ENCODE measurements around the gene AOAH. TPM values are rescaled to one million over a fixed set of nuclear protein-coding genes. Genes with fewer than 3 reads are reported as not detected.

The AOAH gene
- total RNA-seq, 1 experiment from 2014 or later: 0.05 TPM

- DNase-seq (ENCODE audit: low read depth, low spot score): no peak
- in situ Hi-C loops (cut with HindIII; ENCODE audit: low pct_unique_long_range_greater_than_20kb, low sequenced_read_pairs): no loop called here
Observed at GRCh38 chr7:36602511-36602910, 121.8 kb downstream of the AOAH start.

DNA sequence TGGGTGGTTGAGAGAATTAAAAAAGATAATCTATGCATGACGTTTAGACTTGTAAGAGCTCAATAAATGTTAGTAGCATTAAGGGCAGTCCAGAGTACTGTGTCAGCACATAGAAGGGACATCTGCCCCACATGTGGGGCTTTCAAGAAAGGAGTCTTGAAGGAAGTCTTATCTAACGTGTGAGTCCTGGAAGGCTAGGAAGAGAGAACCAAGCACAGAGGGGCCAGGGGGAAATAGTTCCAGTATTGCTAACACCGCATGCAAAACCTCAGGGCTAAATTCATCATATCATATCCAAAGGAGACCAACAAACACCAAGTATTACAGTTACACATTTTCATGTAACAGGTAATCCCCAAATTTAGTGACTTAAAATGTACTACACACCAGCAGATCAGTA lies 122.7 kb downstream of the AOAH start:
- in situ Hi-C loops (cut with HindIII; ENCODE audit: low pct_unique_long_range_greater_than_20kb, low sequenced_read_pairs): no loop called here
- DNase-seq (ENCODE audit: low read depth, low spot score): no peak

GRCh38 chr7:36600869-36601530 lies 123.3 kb downstream of the AOAH start:
- no peak for DNase-seq (ENCODE audit: low read depth, low spot score)
- in situ Hi-C loops (cut with HindIII; ENCODE audit: low pct_unique_long_range_greater_than_20kb, low sequenced_read_pairs): no loop called here

GRCh38 chr7:36600314-36600682 lies 124.0 kb downstream of the AOAH start:
- in situ Hi-C loops (cut with HindIII; ENCODE audit: low pct_unique_long_range_greater_than_20kb, low sequenced_read_pairs): no loop called here
- DNase-seq (ENCODE audit: low read depth, low spot score): no peak

GRCh38 chr7:36599645-36600313 lies 124.5 kb downstream of the AOAH start:
- DNase-seq (ENCODE audit: low read depth, low spot score): no peak
- in situ Hi-C loops (cut with HindIII; ENCODE audit: low pct_unique_long_range_greater_than_20kb, low sequenced_read_pairs): no loop called here

DNA sequence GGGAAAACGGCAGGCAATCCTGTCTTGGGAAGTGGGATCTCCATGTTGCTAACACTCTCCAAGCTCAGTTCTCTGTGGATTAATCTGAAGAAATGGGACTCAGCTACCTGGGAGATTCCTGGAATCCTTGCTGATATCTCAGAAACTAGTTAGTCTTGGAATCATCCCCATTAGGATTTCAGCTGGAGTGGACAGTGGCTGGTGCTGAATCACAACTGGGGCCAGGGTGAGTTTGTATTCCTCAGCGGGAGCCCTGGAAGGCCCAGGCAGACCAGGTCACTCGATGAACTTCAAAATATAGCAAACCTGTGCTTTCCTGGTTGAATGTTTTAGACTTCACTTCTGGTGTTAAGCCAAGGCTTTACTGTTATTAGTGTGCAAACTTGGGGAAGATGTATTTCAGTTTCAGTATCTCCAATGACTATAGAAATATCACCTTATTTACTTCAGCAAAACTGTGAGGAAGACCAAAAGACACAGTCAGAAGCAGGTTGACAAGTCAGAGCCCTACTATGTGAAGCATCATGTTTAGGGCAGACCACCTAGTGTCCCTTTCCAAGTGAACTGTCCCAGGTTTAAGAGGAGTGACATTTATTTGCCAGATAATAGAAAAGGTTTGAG lies 126.1 kb downstream of the AOAH start:
- in situ Hi-C loops (cut with HindIII; ENCODE audit: low pct_unique_long_range_greater_than_20kb, low sequenced_read_pairs): no loop called here
- no peak for DNase-seq (ENCODE audit: low read depth, low spot score)

GRCh38 chr7:36597090-36597773 lies 127.1 kb downstream of the AOAH start:
- in situ Hi-C loops (cut with HindIII; ENCODE audit: low pct_unique_long_range_greater_than_20kb, low sequenced_read_pairs): no loop called here
- DNase-seq (ENCODE audit: low read depth, low spot score): no peak

DNA sequence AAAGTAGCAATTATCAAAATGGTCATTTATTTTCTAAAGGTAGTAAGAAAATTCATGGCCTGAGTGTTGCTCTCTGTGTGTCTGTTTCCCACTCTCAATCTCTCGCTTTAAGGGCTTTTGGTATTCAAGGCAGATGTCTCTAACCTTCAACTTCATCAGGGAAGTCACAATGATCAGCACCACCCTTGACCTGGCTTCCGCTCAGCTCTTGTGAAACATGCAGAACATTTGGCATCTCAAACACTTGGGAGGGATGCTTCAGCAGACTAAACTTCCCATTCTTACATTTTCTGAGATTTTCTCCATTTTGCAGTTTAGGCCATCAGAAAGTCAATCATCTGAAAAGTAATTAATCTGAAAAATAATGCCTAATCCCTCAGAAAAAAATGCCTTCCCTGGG lies 129.8 kb downstream of the AOAH start:
- DNase-seq (ENCODE audit: low read depth, low spot score): no peak

DNA sequence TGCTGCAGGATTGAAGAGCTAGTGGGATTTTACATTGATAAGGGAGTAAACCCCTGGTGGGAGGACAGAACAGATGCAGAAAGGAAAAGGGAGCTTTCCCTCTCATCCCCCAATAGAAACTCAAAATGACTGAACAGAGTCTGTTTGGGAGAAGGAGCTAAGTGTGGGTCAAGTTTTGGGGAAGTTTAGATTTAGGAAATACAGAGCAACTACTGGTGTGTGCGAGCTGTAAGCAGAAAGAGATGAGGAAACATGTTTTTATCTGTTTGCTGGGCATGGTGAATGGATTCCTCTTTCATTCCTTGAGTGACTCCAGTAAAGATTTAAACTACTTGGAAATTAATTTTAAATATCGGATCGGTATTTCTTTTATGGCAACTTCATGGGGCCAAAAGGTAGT lies 132.7 kb downstream of the AOAH start:
- no peak for DNase-seq (ENCODE audit: low read depth, low spot score)
- in situ Hi-C loops (cut with HindIII; ENCODE audit: low pct_unique_long_range_greater_than_20kb, low sequenced_read_pairs): no loop called here

More for the DNA sequence above, 129.8 kb downstream of the AOAH start:
- in situ Hi-C loops (cut with HindIII; ENCODE audit: low pct_unique_long_range_greater_than_20kb, low sequenced_read_pairs): no loop called here

GRCh38 chr7:36589391-36589790 lies 134.9 kb downstream of the AOAH start:
- no peak for DNase-seq (ENCODE audit: low read depth, low spot score)
- in situ Hi-C loops (cut with HindIII; ENCODE audit: low pct_unique_long_range_greater_than_20kb, low sequenced_read_pairs): no loop called here

DNA sequence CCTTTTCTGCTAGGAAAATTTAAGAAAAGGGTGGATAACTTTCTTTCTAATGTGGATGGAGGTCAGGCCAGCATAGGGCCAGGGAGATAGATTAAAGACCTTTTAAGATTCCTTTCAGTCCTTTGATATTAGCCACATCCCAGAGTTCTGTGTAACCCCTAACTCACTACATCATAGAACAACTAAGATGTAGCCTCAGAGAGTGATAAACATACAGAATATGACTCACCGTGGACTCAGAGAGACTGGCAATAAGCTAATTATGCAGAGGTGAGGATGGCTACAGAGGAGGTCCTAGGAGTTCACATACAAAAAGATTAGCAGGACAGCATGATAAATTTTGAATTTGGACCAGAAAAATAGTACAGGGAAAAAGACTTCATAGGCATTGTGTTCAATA lies 141.0 kb downstream of the AOAH start:
- in situ Hi-C loops (cut with HindIII; ENCODE audit: low pct_unique_long_range_greater_than_20kb, low sequenced_read_pairs): no loop called here
- no peak for DNase-seq (ENCODE audit: low read depth, low spot score)

DNA sequence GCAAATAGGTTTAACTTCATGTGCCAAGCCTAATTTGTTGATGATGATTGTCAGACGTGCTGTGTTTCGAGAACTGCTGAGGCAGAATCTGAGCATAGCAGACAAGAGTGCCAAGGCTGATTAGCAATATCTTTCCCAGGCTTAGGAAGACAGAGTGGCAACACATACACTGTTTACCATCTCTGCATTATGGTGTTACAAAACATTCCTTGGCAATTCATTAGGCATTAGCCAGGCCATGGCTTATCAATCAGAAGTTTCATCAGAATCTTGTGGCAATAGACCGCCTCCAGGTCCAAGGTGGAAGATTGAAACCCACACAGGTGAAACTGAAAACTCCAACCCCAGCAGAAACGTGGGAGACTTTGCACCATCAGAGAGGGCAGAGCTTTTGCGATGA lies 148.5 kb downstream of the AOAH start:
- in situ Hi-C loops (cut with HindIII; ENCODE audit: low pct_unique_long_range_greater_than_20kb, low sequenced_read_pairs): no loop called here

GRCh38 chr7:36573066-36573465 lies 151.2 kb downstream of the AOAH start:
- DNase-seq (ENCODE audit: low read depth, low spot score): no peak
- in situ Hi-C loops (cut with HindIII; ENCODE audit: low pct_unique_long_range_greater_than_20kb, low sequenced_read_pairs): no loop called here

More for the DNA sequence above, 148.5 kb downstream of the AOAH start:
- DNase-seq (ENCODE audit: low read depth, low spot score): no peak

DNA sequence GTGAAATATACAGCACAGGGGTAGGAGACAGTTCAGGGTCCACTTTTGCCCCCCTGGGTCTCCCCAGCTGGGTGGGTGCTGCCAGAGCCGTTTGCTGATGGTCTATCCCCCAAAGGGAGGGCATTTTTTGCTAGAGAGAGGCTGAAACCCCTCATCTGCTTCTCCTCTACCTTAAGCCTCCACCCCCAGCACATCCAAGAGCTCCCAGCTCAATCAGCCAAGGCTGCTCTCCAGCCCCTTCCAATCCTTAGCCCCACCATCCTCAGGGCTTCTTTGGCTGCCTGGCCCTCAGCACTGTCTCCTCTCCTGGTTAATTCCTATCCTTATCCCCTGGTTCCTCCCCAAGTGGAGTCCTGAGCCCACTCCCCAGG lies 153.1 kb downstream of the AOAH start:
- in situ Hi-C loops (cut with HindIII; ENCODE audit: low pct_unique_long_range_greater_than_20kb, low sequenced_read_pairs): no loop called here
- DNase-seq (ENCODE audit: low read depth, low spot score): no peak

GRCh38 chr7:36570528-36571189 lies 153.6 kb downstream of the AOAH start:
- DNase-seq (ENCODE audit: low read depth, low spot score): no peak
- in situ Hi-C loops (cut with HindIII; ENCODE audit: low pct_unique_long_range_greater_than_20kb, low sequenced_read_pairs): no loop called here

DNA sequence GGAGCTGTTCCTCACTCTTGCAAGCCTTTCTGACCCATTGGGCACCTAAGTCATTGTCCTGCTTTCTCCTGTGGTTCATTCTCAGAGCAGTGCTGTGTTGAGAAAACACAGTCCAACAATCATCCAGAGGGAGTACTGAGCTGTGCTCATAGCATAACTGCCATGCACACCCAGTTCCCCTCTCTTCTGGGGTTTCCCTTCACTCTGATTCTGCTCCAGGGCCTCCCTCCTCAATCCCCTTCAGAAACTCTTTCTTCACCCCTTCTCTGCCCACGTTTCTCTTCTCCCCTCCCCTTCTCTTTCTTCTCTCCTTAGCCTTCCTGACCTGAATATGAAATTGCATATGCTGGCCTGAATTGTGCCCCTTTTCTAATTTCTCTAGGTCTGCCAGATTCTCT lies 155.8 kb downstream of the AOAH start:
- DNase-seq (ENCODE audit: low read depth, low spot score): no peak
- in situ Hi-C loops (cut with HindIII; ENCODE audit: low pct_unique_long_range_greater_than_20kb, low sequenced_read_pairs): no loop called here

- no peak for DNase-seq (ENCODE audit: low read depth, low spot score)
- in situ Hi-C loops (cut with HindIII; ENCODE audit: low pct_unique_long_range_greater_than_20kb, low sequenced_read_pairs): no loop called here
Observed at GRCh38 chr7:36567699-36568451, 156.4 kb downstream of the AOAH start.

All from SK-MEL-5 (cell line).